ENCODE results near the gene GLIPR1. TPM values are rescaled to one million over a fixed set of nuclear protein-coding genes. Genes with fewer than 3 reads are reported as not detected.
"Not testable (repeated sequence)": the region's sequence is repeated elsewhere in the genome, so short reads cannot be mapped to it uniquely, and the experiment has no call there.

Gene GLIPR1
- total RNA-seq, 1 donor from 2014 or later = 2.9 TPM

- FAIRE-seq (no peak), DNase-seq (ENCODE audit: low spot score in 2 of 2) (no peak)
These were observed 8.4 kb upstream of the GLIPR1 start for GRCh38 chr12:75471902-75472890.

DNA sequence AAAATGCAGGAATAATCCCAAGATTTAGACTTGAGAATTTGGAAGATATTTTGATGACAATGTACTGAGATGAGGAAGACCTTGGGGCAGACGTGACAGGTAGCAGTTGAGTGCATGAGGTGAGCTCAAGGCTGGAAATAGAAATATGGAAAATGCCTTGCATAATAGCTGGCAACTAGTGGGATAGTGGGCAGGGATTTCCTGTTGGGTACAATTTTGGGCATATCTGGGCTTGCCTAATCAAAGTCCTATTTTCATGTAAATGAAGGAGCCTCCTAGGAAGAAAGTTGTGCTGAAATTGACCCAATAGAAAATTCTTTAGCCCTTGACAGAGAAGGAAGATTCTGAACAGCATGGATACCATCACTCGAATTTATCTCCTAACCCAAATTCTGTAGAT, 6.4 kb upstream of the GLIPR1 start:
- DNase-seq (ENCODE audit: low spot score in 2 of 2) = no peak
- no peak for FAIRE-seq

GRCh38 chr12:75476071-75476470, 4.5 kb upstream of the GLIPR1 start:
- DNase-seq (ENCODE audit: low spot score in 2 of 2) (no peak), FAIRE-seq (no peak)

GRCh38 chr12:75477137-75477536, 3.4 kb upstream of the GLIPR1 start:
- FAIRE-seq (no peak), DNase-seq (ENCODE audit: low spot score in 2 of 2) (no peak)

DNA sequence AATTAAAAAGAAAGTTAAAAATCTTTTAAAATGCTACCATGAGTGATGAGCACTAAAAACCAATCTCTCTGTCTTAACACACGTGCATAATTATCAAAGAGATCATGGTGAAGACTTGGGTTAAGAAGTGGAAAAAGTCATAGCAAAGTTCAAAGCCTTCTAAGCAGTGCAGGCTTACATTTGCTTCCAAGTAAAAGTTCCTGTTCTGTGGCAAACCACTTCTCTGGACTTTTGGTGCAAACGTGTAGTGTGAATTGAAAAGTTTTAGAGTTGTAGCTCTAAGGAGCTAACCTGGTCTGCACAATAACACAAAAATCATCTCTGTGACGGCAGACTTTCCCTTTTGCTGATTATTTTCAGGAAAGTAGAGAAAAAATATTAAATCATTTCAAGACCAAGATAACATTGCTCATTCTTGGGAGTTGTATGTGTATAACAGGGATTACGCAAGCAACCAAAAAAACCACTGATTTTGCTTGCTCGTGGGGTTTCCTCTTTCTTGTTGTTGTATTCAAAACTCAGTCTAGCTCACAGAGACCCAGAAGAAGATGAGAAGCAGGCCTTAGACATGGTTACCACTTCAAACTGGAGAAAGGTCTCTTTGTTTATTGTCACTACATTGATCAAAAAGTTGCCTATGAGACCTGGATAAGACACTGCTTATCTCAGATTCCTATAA, 2.3 kb upstream of the GLIPR1 start:
- DNase-seq (ENCODE audit: low spot score in 2 of 2) = no peak
- FAIRE-seq = no peak

GRCh38 chr12:75479963-75480461, 543 bp upstream of the GLIPR1 start:
- DNase-seq (ENCODE audit: low spot score in 2 of 2) (no peak), FAIRE-seq (no peak)

DNA sequence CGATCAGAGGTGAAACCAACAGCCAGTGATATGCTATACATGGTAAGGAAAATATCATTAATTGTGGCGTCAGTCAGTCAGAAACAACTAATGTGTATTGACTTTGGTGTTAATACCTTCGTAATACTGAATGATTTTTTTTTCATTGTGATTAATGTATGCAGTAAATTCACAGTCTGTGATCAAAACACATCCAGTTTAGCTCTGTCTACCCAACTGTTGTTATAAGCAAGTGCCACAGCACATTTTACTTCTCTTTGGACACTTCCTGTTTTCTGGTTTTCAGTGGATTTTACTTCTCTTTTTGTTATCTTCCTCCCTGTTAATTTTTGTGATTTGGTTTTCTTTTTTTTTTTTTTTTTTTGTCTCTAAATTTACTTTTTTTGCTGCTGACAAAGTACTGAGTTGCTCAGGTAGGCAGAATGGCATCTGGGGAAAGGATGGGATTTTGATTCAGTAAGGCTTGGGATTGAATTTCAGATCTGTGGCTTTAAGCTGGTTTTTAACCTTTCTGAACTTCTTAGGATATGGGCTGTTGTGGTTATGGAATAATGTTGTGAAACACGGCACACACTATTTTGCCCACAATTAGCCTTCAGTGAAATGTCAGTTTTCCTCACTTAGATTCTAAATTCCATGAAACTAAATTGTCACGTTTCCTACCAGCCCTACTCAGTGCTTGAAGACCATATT, 604 bp downstream of the GLIPR1 start:
- DNase-seq (ENCODE audit: low spot score in 2 of 2) (no peak), FAIRE-seq (no peak)

GRCh38 chr12:75481774-75482173, 1.2 kb downstream of the GLIPR1 start:
- FAIRE-seq (no peak), DNase-seq (ENCODE audit: low spot score in 2 of 2) (no peak)

DNA sequence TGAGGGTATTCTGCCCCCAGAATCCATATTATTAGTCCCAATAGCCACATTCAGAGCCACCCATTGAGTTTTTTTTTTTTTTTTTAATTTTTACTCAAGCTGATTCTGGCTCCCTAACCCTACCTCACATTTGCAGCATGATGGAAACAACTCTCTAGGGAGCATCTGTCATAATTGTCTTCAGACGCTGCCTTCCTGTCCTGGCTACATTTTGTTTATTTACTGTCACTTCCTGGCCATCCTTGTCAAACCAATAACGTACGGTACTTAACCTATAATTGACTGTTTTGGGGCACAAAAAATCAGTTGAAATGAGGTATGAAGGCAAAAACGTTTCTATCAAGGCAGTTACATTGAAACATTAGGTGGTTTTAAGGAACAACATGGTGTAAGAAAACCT, 2.1 kb downstream of the GLIPR1 start:
- DNase-seq (ENCODE audit: low spot score in 2 of 2) (no peak), FAIRE-seq (no peak)

DNA sequence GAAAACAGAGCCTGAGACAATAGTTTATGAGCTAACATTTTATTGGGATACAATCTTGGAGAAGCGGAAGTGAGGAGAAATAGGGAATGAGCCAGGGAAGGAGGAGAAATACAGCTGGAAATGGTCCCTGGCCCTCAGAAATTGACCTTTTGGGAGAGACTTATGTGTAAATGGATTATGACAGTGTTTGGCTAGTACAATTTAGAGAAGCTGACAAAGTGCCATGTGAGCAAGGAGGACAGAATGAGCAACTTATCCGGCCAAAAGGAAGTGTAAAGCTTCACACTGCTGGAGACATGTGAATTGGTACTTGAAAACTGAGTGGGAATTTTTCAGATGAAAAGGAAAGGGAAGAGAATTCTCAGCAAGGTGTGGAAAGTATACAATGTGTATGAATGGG, 2.9 kb downstream of the GLIPR1 start:
- no peak for FAIRE-seq
- no peak for DNase-seq (ENCODE audit: low spot score in 2 of 2)

DNA sequence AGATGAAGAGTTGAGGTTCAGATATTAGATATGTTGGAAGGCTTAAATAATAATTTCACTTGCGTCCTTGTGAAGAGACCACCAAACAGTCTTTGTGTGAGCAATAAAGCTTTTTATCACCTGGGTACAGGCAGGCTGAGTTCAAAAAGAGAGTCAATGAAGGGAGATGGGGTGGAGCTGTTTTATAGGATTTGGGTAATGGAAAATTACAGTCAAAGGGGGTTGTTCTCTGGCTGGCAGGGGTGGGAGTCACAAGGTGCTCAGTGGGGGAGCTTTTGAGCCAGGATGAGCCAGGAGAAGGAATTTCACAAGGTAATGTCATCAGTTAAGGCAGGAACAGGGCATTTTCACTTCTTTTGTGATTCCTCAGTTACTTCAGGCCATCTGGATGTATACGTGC, 3.9 kb downstream of the GLIPR1 start:
- FAIRE-seq; DNase-seq (ENCODE audit: low spot score in 2 of 2): not testable (repeated sequence)

DNA sequence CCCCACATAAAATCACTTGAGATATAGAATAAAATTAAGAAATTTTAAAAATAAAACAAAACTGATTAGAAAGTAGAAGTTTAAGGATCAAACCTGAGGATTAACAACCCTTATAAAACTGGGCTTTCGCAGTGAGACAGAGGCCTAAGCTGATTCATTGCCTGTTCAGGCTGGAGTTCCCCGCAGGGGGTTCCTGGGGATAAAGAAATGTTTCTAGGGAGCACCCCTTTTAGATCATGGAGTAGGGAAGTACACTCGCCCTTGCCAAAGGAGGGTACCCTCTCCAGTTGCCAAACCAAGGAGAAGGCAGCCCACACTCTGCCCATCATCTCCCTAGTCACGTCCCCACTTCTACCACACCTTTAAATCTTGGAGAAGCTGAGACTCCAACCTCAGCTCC, 6.8 kb downstream of the GLIPR1 start:
- DNase-seq (ENCODE audit: low spot score in 2 of 2) (no peak), FAIRE-seq (no peak)

DNA sequence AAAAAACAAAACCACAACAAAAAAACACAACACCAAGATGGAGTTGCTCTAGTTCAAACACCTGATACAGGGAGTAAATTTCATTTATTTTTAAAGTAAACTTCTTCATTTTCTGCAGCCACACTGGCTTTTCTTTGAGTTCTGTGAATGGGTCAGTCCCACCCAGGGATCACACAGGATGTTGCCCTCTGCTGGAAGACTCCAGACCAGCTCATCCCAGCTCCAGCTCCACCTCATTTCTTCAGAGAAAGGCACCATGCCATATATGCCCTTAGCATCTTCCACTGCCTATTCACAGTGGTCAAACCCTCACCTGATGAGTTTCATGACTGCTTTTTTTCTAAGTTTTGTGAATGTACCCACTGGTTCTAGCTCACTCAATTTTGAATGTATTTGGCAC, 8.0 kb downstream of the GLIPR1 start:
- DNase-seq (ENCODE audit: low spot score in 2 of 2) (no peak), FAIRE-seq (no peak)

GRCh38 chr12:75489187-75489586, 8.6 kb downstream of the GLIPR1 start:
- FAIRE-seq = no peak

GRCh38 chr12:75489613-75490210, 9.2 kb downstream of the GLIPR1 start:
- no peak for DNase-seq (ENCODE audit: low spot score in 2 of 2)
- FAIRE-seq = no peak

More at GRCh38 chr12:75489187-75489586, 8.6 kb downstream of the GLIPR1 start:
- no peak for DNase-seq (ENCODE audit: low spot score in 2 of 2)

GRCh38 chr12:75491169-75491568, 10.6 kb downstream of the GLIPR1 start:
- no peak for FAIRE-seq

GRCh38 chr12:75503459-75503858, 22.9 kb downstream of the GLIPR1 start:
- DNase-seq (ENCODE audit: low spot score in 2 of 2) (no peak), FAIRE-seq (no peak)

More at GRCh38 chr12:75491169-75491568, 10.6 kb downstream of the GLIPR1 start:
- no peak for DNase-seq (ENCODE audit: low spot score in 2 of 2)

DNA sequence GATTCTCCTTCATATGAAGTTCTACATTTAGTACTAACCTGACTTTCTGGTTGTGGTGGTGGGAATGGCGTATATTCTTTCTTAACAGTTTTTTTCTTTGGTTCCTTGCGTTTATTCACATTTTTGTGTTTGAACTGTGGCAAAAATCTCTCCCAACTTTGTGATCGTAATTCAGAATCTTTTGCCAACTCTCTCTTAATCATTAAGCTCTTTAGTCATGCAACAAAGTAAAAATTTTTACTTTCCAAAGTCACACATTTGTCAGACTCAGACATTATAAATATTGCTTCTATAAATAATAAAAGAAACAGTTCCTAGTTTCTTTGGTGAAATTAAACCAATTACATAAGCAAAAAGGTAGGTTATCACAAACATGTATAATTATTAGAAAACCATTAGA, 23.3 kb downstream of the GLIPR1 start:
- FAIRE-seq (peak; percentile 58), DNase-seq (ENCODE audit: low spot score in 2 of 2) (no peak)

DNA sequence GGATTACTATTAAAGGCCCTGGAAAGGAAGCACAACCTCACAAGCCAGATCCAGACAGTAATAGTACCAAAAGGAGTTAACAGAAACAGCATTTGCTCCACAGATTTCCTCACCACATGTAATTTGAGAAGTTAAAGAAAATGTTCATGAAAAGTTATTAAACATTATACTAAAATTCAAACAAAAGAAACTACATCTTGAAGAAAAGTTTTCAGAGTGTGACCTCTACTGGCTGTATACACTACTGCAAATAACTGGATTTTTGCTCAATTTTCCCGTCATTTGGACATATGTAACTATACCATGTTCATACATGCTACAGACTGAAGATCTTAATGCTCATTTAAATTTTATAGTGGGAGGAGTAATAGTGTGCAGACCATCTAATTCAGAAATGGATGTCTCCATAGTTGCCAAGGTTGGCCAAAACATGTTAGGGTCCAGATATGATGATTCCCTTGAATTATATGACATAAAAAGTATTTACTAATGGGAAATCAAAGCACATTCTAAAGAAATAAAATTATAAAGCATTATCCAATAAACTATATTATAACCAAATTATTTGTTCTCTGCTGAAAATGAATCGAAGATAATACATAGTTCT, 25.3 kb downstream of the GLIPR1 start:
- DNase-seq (ENCODE audit: low spot score in 2 of 2) = no peak
- no peak for FAIRE-seq

DNA sequence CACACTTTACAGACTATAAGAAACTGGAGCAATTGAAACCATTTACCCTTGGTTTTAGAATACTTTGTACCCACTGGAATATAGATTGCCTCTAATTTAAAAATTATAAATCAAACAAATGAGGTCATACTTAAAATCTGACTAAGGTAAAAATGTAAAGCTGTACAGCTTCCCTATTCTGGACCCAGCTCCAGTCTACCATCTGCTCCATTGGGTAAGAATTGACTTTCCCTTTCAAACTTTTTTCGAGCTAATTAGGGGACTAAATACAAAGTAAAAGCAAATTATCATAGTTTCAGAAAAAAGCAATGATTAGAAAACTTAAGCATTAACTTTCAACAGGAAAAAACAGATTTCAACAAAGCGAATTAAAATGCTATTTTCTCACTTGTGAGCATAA, 26.5 kb downstream of the GLIPR1 start:
- no peak for FAIRE-seq
- no peak for DNase-seq (ENCODE audit: low spot score in 2 of 2)

All from frontal cortex (tissue), 4 donors.